Activated B cell treated with CpG ODN at 0.5 μM for 24 hours (primary cell): ENCODE measurements around the gene SPESP1. TPM values are rescaled to one million over a fixed set of nuclear protein-coding genes. Genes with fewer than 3 reads are reported as not detected.

Source experiments
- ATAC-seq: fragments of 200-7000 bp; cut with Tn5 transposase; one replicate; pipeline ENCODE4 v1.10.0; 2021; ENCODE audit warnings: low read depth, mild to moderate bottlenecking, moderate library complexity
- CTCF ChIA-PET: fragments of 350-600 bp; sonication (Branson Sonifier 250); formaldehyde crosslinking; loops from one replicate; lab custom pipeline; 2021; ENCODE audit warnings: antibody characterized with exemption; lab: Charles Lee
- POLR2A ChIA-PET: fragments of 350-600 bp; sonication (Branson Sonifier 250); formaldehyde crosslinking; loops from one replicate; lab custom pipeline; 2021; ENCODE audit warnings: antibody characterized with exemption; lab: Charles Lee
- DNase-seq: peaks from one replicate; pipeline ENCODE4 v3.0.0; 2022
- H3K27ac Mint-ChIP-seq: one replicate; pipeline ENCODE4 v1.8.0; 2020; ENCODE audit warnings: mixed read lengths
- H3K27me3 Mint-ChIP-seq: one replicate; pipeline ENCODE4 v1.8.0; 2021; ENCODE audit warnings: mixed read lengths
- H3K36me3 Mint-ChIP-seq: one replicate; pipeline ENCODE4 v1.8.0; 2021; ENCODE audit warnings: low read depth, mixed read lengths
- H3K4me1 Mint-ChIP-seq: one replicate; pipeline ENCODE4 v1.8.0; 2021; ENCODE audit warnings: mixed read lengths
- H3K4me3 Mint-ChIP-seq: one replicate; pipeline ENCODE4 v1.8.0; 2020; ENCODE audit warnings: mild to moderate bottlenecking, mixed read lengths
- H3K9me3 Mint-ChIP-seq: one replicate; pipeline ENCODE4 v1.8.0; 2020; ENCODE audit warnings: mixed read lengths
- intact Hi-C: fragments of 100-400 bp; cut with micrococcal nuclease; formaldehyde crosslinking; loops from one replicate; pipeline ENCODE4 v1.15.1; 2024
- total RNA-seq: library from RNA; stranded (reverse); gene quantifications from 2 replicates; pipeline ENCODE4 v1.2.3, GENCODE V29; 2022
- TF ChIP-seq, protein P1 (sequence below): fragments of 200-600 bp; IDR thresholded peaks from one replicate; pipeline ENCODE4 v1.8.0; 2022; ENCODE audit warnings: antibody characterized with exemption, mild to moderate bottlenecking

SPESP1 gene
- total RNA-seq, 1 donor from 2014 or later: 0.78 TPM

DNA sequence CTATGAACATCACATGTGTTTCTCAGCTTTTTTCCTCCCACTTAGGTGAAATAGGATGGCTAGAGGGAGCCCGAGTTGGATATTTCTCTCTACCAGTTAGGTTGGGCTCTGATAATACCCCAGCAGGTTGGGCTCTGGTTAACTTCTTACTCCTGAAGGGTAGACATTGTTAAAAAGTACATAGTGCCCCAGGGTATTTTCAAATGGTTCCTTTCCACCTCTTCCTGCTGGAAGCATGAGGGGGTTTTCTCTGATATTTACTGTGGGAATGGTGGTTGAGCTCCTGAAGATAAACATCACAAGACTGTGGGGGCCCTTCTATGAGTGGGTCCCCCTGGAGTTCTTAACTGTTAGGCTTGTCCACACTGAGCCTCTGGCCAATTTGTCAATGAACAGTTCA, 36.1 kb upstream of the SPESP1 start:
- ChIA-PET POLR2A (no interaction called here), CTCF (no interaction called here)
- DNase-seq (no peak), ATAC-seq (no peak)
- intact Hi-C loops: no loop called here
- TF ChIP-seq, protein P1, sequence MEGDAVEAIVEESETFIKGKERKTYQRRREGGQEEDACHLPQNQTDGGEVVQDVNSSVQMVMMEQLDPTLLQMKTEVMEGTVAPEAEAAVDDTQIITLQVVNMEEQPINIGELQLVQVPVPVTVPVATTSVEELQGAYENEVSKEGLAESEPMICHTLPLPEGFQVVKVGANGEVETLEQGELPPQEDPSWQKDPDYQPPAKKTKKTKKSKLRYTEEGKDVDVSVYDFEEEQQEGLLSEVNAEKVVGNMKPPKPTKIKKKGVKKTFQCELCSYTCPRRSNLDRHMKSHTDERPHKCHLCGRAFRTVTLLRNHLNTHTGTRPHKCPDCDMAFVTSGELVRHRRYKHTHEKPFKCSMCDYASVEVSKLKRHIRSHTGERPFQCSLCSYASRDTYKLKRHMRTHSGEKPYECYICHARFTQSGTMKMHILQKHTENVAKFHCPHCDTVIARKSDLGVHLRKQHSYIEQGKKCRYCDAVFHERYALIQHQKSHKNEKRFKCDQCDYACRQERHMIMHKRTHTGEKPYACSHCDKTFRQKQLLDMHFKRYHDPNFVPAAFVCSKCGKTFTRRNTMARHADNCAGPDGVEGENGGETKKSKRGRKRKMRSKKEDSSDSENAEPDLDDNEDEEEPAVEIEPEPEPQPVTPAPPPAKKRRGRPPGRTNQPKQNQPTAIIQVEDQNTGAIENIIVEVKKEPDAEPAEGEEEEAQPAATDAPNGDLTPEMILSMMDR: no peak
- no peaks in the 10 kb centered on the region for H3K9me3 Mint-ChIP-seq
- no peaks in the 10 kb centered on the region for H3K4me1 Mint-ChIP-seq
- H3K36me3 Mint-ChIP-seq: no peaks in the 10 kb centered on the region
- H3K27ac Mint-ChIP-seq: no peak overlapping the region
- no peak overlapping the region for H3K4me3 Mint-ChIP-seq
- peaks cover 23% of the 10 kb centered on the region for H3K27me3 Mint-ChIP-seq

DNA sequence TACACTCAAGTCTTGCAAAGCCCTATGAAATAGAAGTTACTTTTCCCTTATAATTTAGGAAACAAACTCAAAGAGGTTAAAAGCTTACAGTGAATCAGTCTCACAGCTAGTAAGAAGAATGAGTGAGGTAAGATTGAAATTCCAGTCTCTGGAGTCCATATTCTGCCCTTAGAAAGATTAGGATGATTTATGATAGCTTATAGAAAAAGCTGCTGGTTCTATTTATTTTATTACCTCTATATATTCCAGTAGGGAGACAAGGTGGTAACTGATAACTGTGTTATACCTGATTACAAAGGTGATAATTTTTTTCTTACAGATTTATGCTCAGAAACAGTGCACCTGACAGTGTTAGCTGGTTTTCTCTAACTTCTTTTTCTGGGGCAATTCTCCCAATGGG, 34.1 kb upstream of the SPESP1 start:
- TF ChIP-seq, protein P1: no peak
- DNase-seq (no peak), ATAC-seq (no peak)
- Mint-ChIP-seq H3K27ac (no peak overlapping the region), H3K4me1 (no peaks in the 10 kb centered on the region), H3K27me3 (peaks cover 26% of the 10 kb centered on the region), H3K36me3 (no peaks in the 10 kb centered on the region), H3K9me3 (no peaks in the 10 kb centered on the region), H3K4me3 (no peak overlapping the region)
- CTCF ChIA-PET: no interaction called here
- POLR2A ChIA-PET: no interaction called here
- intact Hi-C loops: no loop called here

DNA sequence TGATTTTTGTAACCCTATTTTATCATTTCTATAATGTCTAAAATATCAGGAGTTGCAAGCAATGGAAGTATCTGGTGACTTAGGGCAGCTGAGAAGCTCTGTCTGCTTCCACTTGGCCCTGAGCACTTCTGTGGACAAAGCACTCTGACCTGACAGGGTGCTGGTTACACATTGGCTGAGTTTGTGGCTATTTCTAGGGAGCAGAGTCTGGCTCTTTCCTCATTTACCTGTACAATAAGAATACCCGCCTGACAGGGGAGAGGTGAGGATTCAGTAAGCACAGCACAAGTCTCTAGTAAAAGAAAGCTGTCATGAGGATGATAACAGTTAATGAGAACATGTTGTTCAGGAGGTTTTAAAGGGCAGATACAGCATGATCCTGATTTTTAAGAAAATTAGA, 33.3 kb upstream of the SPESP1 start:
- Mint-ChIP-seq H3K4me1 (no peaks in the 10 kb centered on the region), H3K27ac (no peak overlapping the region), H3K36me3 (no peaks in the 10 kb centered on the region), H3K9me3 (no peaks in the 10 kb centered on the region), H3K4me3 (no peak overlapping the region), H3K27me3 (peaks cover 24% of the 10 kb centered on the region)
- no peak for ATAC-seq
- TF ChIP-seq, protein P1: no peak
- DNase-seq: no peak
- intact Hi-C loops: no loop called here
- CTCF ChIA-PET: no interaction called here
- POLR2A ChIA-PET: no interaction called here

DNA sequence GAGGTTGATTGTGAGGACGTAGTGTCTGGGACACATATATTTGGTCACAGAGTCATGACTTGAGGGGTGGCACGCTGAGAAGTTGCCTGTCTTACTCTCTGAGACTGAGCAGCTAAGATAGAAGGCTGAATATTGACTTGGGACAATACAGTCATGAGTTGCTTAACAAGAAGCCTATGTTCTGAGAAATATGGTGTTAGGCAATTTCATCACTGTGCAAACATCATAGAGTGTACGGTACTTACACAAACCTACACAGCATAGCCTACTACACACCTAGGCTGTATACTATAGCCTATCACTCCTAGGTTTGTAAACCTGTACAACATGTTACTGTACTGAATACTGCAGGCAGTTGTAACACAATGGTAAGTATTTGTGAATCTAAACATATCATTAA, 30.3 kb upstream of the SPESP1 start:
- Mint-ChIP-seq H3K36me3 (no peaks in the 10 kb centered on the region), H3K27ac (no peak overlapping the region), H3K27me3 (peaks cover 16% of the 10 kb centered on the region), H3K9me3 (no peaks in the 10 kb centered on the region), H3K4me1 (no peaks in the 10 kb centered on the region), H3K4me3 (no peak overlapping the region)
- TF ChIP-seq, protein P1: no peak
- DNase-seq (no peak), ATAC-seq (no peak)
- intact Hi-C loops: no loop called here
- POLR2A ChIA-PET: no interaction called here
- CTCF ChIA-PET: no interaction called here

DNA sequence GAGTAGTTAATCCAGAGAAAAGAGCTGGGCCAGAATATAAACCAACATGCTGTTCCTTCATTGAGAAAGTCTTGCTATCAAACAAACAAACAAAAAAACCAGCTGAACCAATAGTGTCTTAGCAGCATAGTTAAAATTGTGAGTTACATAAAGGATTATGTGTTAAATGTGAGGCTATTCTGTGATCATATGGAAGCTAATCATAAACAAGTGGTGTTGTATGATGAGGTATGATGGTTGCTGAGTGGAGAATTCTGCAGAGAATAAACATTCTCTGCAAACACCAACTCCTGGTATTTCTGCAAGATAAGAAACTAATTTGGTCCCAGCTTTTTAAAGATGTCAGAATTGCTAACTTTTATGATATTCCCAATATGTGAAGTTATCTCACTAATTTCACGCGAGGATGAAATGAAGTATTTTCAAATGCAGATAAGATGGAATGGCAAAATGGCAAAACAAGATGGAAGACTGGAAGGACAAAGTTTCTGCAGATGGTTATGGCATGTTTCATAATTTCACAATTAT, 22.9 kb upstream of the SPESP1 start:
- peaks cover 9% of the 10 kb centered on the region for H3K27me3 Mint-ChIP-seq
- no peaks in the 10 kb centered on the region for H3K9me3 Mint-ChIP-seq
- intact Hi-C loops: no loop called here
- no peak overlapping the region for H3K27ac Mint-ChIP-seq
- TF ChIP-seq, protein P1: no peak
- ATAC-seq (no peak), DNase-seq (no peak)
- no peak overlapping the region for H3K4me3 Mint-ChIP-seq
- H3K36me3 Mint-ChIP-seq: no peaks in the 10 kb centered on the region
- H3K4me1 Mint-ChIP-seq: no peaks in the 10 kb centered on the region
- ChIA-PET CTCF (interaction anchor here (1.0 kb wide), 1 partner anchor 359 kb away, joined by 3 read pairs; no protein-coding TSS in a partner anchor), POLR2A (no interaction called here)
